LNCaP clone FGC (cell line): ENCODE data around the gene ARRB1.

Experiments used
- DNase-seq: peaks from one replicate; pipeline ENCODE4 v3.0.0-alpha.2; 2011; ENCODE audit warnings: low read depth
- H3K4me3 ChIP-seq: 2 replicates; pipeline ENCODE4 v1.5.1; 2011; ENCODE audit warnings: mild to moderate bottlenecking, low read depth, low read length, control low read depth
- CTCF ChIP-seq: IDR thresholded peaks from 2 replicates; pipeline ENCODE4 v1.5.1; 2012; ENCODE audit warnings: mild to moderate bottlenecking; ENCODE audit not compliant: control insufficient read depth, insufficient read depth; ENCODE audit errors: extremely low read depth

Gene ARRB1

GRCh38 chr11:75320643-75321042 lies 30.8 kb downstream of the ARRB1 start:
- TF ChIP-seq CTCF, result no peak
- no peak overlapping the region for H3K4me3 ChIP-seq
- DNase-seq, result no peak

- DNase-seq, result no peak
- no peak overlapping the region for H3K4me3 ChIP-seq
- no peak for TF ChIP-seq CTCF
These were observed 31.3 kb downstream of the ARRB1 start for GRCh38 chr11:75320046-75320618.

GRCh38 chr11:75319035-75319877 lies 32.2 kb downstream of the ARRB1 start:
- H3K4me3 ChIP-seq, result no peak overlapping the region
- DNase-seq, result no peak
- TF ChIP-seq CTCF, result no peak

- TF ChIP-seq CTCF, result no peak
- DNase-seq, result no peak
- no peak overlapping the region for H3K4me3 ChIP-seq
These were observed 33.9 kb downstream of the ARRB1 start for GRCh38 chr11:75317446-75318122.

- no peak for DNase-seq
- H3K4me3 ChIP-seq, result no peak overlapping the region
- no peak for TF ChIP-seq CTCF
These were observed 36.0 kb downstream of the ARRB1 start for GRCh38 chr11:75315439-75315805.

- no peak for DNase-seq
- TF ChIP-seq CTCF, result no peak
- no peak overlapping the region for H3K4me3 ChIP-seq
These were observed 36.6 kb downstream of the ARRB1 start for GRCh38 chr11:75314771-75315438.
